ENCODE measurements around the gene ZNF791.

GRCh38 chr19:12665281-12665573, 54.5 kb downstream of the ZNF791 start:
- TF ChIP-seq CTCF (tag by site-specific recombination; IDR thresholded peaks at IDR 0.05): no peak
- TF ChIP-seq ZNF639 (tag by site-specific recombination; IDR thresholded peaks at IDR 0.05): no peak
- no peak for TF ChIP-seq ZNF768 (tag by site-specific recombination; IDR thresholded peaks at IDR 0.05)

Data from HEK293 (cell line).